NCI-H748 (cell line): ENCODE results near the gene ATP13A3.

Source experiments
- DNase-seq: peaks from one replicate; lab custom pipeline; 2025; ENCODE audit not compliant: unreplicated experiment; lab: John Stamatoyannopoulos, UW

Gene ATP13A3

GRCh38 chr3:194476784-194477183, 10.0 kb downstream of the ATP13A3 start:
- no peak for DNase-seq

GRCh38 chr3:194475978-194476377, 10.8 kb downstream of the ATP13A3 start:
- no peak for DNase-seq

DNA sequence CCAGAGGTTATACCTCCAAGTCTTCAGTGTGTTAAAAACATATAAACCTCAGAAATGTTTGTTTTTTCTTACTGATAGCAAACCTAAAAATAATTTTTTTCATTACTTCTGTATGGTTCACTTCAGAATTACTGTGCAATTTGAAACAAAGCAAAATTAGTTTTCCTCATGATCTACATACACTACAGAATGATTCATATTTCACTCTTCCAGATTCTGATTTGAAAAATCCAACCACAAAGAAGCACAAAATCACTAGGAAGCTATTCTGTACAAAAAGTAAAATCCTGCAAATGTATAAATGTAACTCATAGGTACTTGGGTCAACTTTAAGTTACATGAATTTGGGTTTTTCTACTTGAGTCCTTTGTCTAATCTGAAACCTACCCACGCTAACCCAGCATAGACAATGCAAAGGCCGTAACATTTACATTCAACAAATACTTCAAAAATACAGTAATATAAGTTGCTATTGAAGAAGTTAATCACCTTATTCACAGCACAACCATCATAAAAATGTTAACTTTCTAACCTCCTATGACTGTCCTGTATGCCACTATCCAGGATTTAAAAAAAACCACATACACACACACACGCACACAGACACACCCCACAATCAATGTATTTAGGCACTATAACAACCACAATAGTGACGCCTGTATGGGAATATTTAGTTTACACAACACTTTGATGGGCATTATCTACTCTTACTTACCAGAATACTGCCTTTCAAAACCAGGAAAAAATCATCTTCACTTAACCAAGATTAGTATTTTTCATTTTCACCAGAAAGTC, 11.5 kb downstream of the ATP13A3 start:
- DNase-seq: no peak

- no peak for DNase-seq
Observed at GRCh38 chr3:194474675-194475074, 12.1 kb downstream of the ATP13A3 start.

DNA sequence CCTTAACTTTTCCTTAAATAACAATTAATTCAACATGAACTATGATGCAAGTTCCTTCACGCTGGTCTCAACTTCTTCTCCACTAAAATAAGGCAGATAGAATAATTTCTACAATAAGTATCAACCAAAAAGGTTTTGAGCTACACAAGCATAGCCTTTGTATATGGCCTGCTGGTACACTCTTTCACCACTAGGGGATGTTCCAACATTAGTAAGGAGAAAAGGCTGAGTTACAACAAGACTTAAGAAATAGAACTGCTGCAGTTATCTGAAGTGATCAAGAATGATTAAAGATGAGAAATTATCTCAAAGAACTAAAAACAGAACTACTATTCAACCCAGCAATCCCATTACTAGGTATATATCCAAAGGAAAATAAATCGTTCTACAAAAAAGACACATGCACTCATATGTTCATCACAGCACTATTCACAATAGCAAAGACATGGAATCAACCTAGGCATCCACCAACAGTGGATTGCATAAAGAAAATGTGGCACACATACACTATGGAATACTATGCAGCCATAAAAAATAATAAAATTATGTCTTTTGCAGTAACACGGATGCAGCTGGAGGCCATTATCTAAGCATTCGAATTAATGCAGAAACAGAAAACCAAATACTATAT, 14.4 kb downstream of the ATP13A3 start:
- peak; percentile 39 for DNase-seq

DNA sequence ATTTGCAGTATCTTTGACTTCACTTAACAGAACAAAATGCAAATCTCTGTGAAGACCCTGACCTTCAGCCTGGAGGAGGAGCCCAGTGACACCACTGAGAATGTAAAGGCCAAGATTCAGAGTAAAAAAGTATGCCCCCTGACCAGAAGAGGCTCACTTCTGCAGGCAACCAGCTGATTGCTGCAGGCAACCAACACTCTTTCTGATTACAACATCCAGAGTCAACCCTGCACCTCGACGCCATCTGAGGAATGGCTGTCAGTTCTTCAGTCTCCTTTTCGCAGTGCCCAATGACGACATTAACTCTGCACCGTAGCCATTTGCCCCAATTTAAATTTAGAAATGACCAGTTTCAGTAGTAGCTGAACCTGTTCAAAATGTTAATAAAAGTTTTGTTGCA, 14.9 kb downstream of the ATP13A3 start:
- no peak for DNase-seq

DNA sequence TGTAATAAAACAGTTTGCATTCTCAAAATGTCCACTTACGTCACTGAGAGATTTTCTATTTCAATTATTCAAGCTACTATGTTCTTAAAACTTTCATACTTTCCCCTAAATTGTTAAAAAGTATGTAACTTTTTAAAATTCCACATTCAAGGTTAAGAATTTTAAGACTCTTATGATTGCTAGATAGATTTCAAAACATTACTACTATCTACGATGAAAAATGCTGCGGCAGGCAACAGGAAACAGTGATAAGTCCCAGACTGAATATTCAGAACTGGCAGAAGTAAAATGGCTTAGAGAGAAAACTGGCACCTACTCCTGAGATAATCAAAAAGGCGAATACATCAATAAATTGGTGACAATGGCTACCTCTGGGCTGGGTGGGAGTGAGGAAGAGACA, 16.2 kb downstream of the ATP13A3 start:
- DNase-seq: no peak

DNA sequence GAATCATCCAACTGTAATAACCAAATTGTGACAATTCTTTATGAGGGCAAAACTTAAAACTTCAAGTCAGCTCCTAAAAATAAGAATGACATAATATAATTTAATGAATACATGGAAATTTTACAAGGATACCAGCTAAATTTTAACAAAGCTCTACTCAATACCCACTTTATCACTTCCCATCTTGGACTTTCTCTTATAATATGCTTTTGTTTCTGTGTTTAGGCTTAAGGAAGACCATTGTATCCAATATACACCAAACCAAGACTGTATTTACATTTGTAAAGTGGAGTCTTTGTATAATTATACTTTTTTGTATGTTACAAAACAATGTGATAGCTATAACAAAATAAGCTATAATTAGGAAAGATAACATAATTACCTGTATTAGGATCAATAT, 16.8 kb downstream of the ATP13A3 start:
- no peak for DNase-seq

DNA sequence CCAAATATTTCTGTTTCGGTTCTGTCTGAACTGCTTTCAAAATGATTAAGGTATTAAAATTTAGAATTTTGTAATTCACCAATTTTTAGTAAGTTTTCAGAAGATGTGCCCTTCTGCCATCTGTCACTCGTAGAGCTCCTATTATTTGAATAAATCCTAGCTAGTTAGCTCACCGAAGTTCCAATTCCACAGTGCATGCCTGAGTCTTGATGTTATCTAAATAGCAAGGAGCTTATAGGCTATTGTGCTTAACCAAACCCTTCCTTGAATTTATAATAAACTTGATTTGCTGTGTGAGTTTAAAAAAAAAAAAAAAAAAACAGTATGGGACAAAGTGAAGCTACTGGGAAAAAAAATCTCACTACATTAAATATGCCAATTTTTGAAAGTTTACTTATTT, 18.7 kb downstream of the ATP13A3 start:
- DNase-seq: no peak

DNA sequence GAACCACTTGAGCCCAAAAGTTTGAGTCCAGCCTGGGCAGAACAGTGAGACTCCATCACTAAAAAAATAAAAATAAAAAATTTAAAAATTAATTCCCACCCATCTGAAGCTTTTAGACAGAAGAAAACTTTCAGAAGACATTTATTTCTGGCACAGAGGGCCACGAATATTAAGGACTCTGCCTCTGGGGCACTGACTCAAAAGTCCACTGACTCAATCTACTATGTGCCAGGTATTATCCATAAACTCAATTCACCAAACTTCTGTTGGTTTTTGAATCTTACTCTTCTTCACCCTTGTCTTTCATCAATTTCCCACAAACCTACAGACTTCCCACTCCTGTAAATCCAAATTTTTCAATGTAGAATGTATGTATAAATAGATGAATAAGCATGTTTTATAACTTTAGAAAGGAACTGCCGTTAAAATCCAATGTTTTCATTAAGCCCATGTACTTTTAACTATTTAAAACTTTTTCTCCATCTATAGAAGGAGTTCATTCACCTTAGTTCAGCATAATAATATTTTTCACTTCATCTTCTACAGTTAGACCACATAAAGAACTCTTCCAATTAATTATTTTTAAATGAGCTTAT, 19.9 kb downstream of the ATP13A3 start:
- DNase-seq: no peak

- DNase-seq: no peak
Observed at GRCh38 chr3:194465920-194466570, 20.8 kb downstream of the ATP13A3 start.

DNA sequence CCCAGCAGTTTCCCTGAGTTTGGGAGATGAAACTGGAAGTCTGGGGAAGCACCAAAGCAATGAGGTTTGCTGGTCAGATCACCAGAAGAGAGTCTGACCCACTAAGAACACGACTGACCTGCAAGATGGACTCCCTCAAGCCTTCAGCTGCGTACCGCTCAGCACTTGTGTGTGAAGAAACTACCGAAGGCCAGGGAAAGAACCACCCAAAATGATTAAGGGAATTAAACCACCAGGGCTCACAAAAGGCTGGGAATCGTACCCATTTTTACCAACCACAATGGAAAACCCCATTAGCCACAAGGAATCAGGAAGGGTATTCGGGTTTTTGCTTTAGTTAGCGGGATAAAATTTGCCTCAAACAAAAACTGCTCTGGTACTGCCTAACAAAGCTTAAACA, 21.6 kb downstream of the ATP13A3 start:
- DNase-seq: no peak

GRCh38 chr3:194464692-194465091, 22.1 kb downstream of the ATP13A3 start:
- DNase-seq: no peak

- no peak for DNase-seq
Observed at GRCh38 chr3:194462936-194463335, 23.9 kb downstream of the ATP13A3 start.

- DNase-seq: no peak
Observed at GRCh38 chr3:194460566-194460965, 26.2 kb downstream of the ATP13A3 start.

GRCh38 chr3:194458131-194458530, 28.7 kb downstream of the ATP13A3 start:
- no peak for DNase-seq

DNA sequence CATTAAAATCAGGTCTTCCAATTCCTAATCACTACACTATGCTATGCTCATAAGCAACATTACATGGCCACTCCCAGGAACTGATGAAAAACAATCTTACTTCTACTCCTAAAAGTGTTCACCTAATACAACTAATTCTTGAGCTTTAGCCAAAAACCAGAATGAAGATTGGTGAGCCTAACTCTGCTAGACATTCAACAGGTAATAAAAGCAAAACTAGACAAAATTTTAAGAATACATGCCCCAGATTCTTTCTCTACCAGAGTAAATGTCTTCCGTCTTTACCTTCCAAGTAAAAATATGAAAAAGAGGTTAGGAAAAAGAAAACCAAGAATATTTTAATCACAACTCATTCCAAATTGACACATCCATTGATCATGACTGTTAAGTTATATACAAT, 31.3 kb downstream of the ATP13A3 start:
- no peak for DNase-seq

DNA sequence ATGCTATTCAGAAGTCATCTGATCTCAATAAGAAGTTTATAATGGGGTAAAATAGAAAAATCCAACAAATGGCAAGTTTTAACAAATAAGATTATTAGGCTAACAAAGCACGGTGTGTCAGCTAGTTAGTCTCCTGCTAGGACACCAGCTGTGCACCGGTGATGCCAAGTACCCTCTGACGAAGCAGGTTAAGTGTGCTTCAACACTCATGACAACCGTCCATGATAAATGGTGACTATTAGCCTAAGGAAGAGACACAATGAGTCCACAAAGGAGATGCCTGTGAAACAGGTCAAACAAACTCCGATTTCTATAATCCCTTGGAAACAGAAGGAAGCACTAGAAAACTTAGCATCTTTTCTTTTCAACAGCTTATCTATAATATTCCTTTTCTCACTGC, 36.5 kb downstream of the ATP13A3 start:
- DNase-seq: peak; percentile 48

DNA sequence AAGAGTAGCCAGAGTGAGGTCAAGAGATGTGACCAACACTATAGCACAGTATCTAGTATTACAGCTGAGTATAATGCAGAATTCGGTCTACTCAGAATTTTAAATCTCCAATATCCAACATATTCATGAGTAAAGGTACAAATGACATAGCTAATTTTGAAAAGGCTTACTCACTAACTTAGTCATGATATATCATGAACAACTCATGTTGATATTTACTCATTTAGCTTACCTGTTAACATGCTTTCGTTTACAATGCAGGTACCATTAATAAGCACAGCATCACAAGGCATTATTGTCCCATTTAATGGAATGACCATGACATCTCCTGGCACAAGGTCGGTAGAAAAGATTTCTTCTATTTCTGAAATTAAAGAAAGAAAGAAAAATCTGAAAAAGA, 36.9 kb downstream of the ATP13A3 start:
- no peak for DNase-seq

- DNase-seq: no peak
Observed at GRCh38 chr3:194447657-194448056, 39.1 kb downstream of the ATP13A3 start.

DNA sequence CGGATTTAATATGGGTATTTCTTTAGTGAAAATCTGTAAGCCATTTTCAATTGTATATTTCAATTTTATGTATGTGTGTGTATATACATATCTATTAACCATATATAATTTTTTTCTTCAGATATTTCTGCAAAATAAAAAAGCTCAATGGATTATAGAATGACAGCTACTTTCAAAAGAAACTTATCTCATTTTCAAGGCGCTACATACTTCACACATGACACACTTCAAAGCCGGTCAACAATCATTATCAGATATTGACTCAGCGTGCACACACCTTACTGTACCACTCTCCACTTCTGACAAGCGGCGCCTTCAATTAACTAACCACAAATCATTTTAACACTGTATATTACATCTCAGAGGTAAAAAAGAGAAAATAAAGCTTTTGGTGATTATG, 39.6 kb downstream of the ATP13A3 start:
- DNase-seq: peak; percentile 71

- DNase-seq: peak; percentile 32
Observed at GRCh38 chr3:194446754-194447153, 40.0 kb downstream of the ATP13A3 start.
